Measurements from ENCODE around the gene ITPK1. TPM values are rescaled to one million over a fixed set of nuclear protein-coding genes. Genes with fewer than 3 reads are reported as not detected.

The ITPK1 gene
- total RNA-seq, 4 donors from 2014 or later = 132 to 172 (median 157) TPM

- no peak overlapping the region for H3K4me3 ChIP-seq
- peak overlapping the region in 3 of 4 donors; percentile 4 to 92 (median 89) for H3K27ac ChIP-seq
- no peaks in the 10 kb centered on the region for H3K9me3 ChIP-seq
- TF ChIP-seq, protein P1, sequence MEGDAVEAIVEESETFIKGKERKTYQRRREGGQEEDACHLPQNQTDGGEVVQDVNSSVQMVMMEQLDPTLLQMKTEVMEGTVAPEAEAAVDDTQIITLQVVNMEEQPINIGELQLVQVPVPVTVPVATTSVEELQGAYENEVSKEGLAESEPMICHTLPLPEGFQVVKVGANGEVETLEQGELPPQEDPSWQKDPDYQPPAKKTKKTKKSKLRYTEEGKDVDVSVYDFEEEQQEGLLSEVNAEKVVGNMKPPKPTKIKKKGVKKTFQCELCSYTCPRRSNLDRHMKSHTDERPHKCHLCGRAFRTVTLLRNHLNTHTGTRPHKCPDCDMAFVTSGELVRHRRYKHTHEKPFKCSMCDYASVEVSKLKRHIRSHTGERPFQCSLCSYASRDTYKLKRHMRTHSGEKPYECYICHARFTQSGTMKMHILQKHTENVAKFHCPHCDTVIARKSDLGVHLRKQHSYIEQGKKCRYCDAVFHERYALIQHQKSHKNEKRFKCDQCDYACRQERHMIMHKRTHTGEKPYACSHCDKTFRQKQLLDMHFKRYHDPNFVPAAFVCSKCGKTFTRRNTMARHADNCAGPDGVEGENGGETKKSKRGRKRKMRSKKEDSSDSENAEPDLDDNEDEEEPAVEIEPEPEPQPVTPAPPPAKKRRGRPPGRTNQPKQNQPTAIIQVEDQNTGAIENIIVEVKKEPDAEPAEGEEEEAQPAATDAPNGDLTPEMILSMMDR (IDR thresholded peaks at IDR 0.05) = no peak
- no peak for TF ChIP-seq POLR2A (IDR thresholded peaks at IDR 0.05)
- H3K36me3 ChIP-seq = no peaks in the 10 kb centered on the region
- peak in 2 of 3 donors; percentile 69 to 78 for DNase-seq
- peaks cover 7 to 70% (median 27%) of the 10 kb centered on the region in 4 donors for H3K4me1 ChIP-seq
- H3K27me3 ChIP-seq = no peaks in the 10 kb centered on the region
Measured at GRCh38 chr14:93056840-93057585, 58.7 kb downstream of the ITPK1 start.

DNA sequence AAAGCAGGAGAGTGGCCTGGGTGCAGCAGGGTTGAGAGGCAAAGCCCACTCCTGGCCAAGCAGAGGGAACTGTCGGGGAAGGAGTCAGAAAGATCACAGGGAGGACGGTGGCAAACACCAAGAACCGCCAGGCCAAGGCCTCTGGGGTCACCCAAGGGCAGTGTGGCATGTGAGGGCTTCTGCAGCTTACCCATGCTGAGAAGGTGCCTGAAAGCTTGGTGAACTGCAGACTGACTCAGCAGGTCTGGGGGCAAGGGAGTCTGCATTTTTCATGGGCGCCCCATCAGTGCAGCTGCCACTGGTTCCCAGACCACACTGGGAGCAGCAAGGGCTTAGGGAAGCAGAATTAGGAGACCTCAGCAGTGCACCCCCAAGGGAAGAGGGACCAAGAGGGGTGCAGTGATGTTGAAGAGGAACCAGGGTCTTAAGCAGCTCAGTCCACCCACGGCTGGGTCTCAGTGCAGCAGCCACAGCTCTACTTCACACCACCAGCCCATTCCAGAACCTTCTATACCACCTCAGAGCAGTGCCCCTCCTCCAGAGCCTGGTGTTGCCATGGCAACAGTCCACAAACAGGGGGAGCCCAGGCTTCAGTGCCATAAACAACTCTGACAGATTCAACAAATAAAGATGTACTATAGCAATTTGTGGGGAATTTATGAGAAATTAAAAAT is 59.4 kb downstream of the ITPK1 start:
- H3K36me3 ChIP-seq = no peaks in the 10 kb centered on the region
- no peaks in the 10 kb centered on the region for H3K9me3 ChIP-seq
- H3K4me1 ChIP-seq = peaks cover 7 to 70% (median 29%) of the 10 kb centered on the region in 4 donors
- DNase-seq = no peak
- no peak overlapping the region for H3K4me3 ChIP-seq
- no peak for TF ChIP-seq POLR2A (IDR thresholded peaks at IDR 0.05)
- TF ChIP-seq, protein P1 (IDR thresholded peaks at IDR 0.05) = no peak
- H3K27ac ChIP-seq = peak overlapping the region in 3 of 4 donors; percentile 72 to 92 (median 89)
- H3K27me3 ChIP-seq = no peaks in the 10 kb centered on the region

GRCh38 chr14:93055651-93056115 is 60.0 kb downstream of the ITPK1 start:
- no peak overlapping the region for H3K4me3 ChIP-seq
- no peaks in the 10 kb centered on the region for H3K36me3 ChIP-seq
- H3K9me3 ChIP-seq = no peaks in the 10 kb centered on the region
- DNase-seq = peak in 2 of 3 donors; percentile 90 to 93
- H3K4me1 ChIP-seq = peaks cover 7 to 72% (median 30%) of the 10 kb centered on the region in 4 donors
- TF ChIP-seq, protein P1 (IDR thresholded peaks at IDR 0.05) = no peak
- peak; percentile 46 to 81 for TF ChIP-seq POLR2A (IDR thresholded peaks at IDR 0.05)
- peak overlapping the region in 3 of 4 donors; percentile 72 to 92 (median 89) for H3K27ac ChIP-seq
- no peaks in the 10 kb centered on the region for H3K27me3 ChIP-seq

DNA sequence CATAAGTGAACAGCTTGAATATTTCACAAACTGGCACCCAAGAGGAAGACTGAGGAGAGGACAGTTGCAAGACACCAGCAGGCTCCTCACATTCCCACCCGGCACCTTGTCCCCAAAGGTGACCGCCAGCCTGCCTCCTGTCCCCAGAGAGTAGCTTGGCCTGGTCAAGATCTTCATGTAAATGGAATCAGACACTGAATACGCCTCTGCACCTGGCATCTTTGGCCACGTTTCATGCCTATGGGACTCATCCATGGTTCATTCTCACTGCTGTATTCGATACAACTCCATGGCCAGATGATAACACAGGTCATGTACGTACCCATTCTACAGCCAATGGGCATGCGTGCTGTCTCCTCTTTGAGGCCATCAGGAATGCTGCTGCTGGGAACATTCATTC is 60.8 kb downstream of the ITPK1 start:
- peak overlapping the region in 3 of 4 donors; percentile 72 to 92 (median 89) for H3K27ac ChIP-seq
- DNase-seq = no peak
- no peaks in the 10 kb centered on the region for H3K9me3 ChIP-seq
- H3K36me3 ChIP-seq = no peaks in the 10 kb centered on the region
- TF ChIP-seq, protein P1 (IDR thresholded peaks at IDR 0.05) = no peak
- no peak for TF ChIP-seq POLR2A (IDR thresholded peaks at IDR 0.05)
- no peak overlapping the region for H3K4me3 ChIP-seq
- H3K27me3 ChIP-seq = no peaks in the 10 kb centered on the region
- peaks cover 2 to 79% (median 27%) of the 10 kb centered on the region in 4 donors for H3K4me1 ChIP-seq

GRCh38 chr14:93054006-93054405 is 61.7 kb downstream of the ITPK1 start:
- H3K4me1 ChIP-seq = peaks cover 0 to 83% (median 27%) of the 10 kb centered on the region in 4 donors
- H3K36me3 ChIP-seq = no peaks in the 10 kb centered on the region
- H3K27ac ChIP-seq = peak overlapping the region in 3 of 4 donors; percentile 72 to 92 (median 89)
- peak in 1 of 3 donors; percentile 78 for DNase-seq
- TF ChIP-seq, protein P1 (IDR thresholded peaks at IDR 0.05) = no peak
- TF ChIP-seq POLR2A (IDR thresholded peaks at IDR 0.05) = no peak
- no peak overlapping the region for H3K4me3 ChIP-seq
- no peaks in the 10 kb centered on the region for H3K9me3 ChIP-seq
- H3K27me3 ChIP-seq = no peaks in the 10 kb centered on the region
